Right atrium auricular region (tissue), 2 donors: ENCODE data around the gene SIT1. TPM values are rescaled to one million over a fixed set of nuclear protein-coding genes. Genes with fewer than 3 reads are reported as not detected.
A peak's percentile ranks its signal among the peaks of the same experiment; 100 is the strongest.

Experiments
- DNase-seq: peaks from one replicate; pipeline ENCODE4 v3.0.0-alpha.2; 2019; ENCODE audit warnings: low spot score
- H3K27ac ChIP-seq, 2 donors: fragments of 200-600 bp; sonication (generic); 1 replicate in 1 of 2; 2 replicates in 1 of 2; pipeline ENCODE4 v1.5.1; 2016 to 2019
- H3K27me3 ChIP-seq, 2 donors: fragments of 200-600 bp; sonication (generic); one replicate each; pipeline versions ENCODE4 v1.5.1 to v1.6.0; 2017 to 2019
- H3K36me3 ChIP-seq: fragments of 200-600 bp; sonication (generic); one replicate; pipeline ENCODE4 v1.5.1; 2016
- H3K4me1 ChIP-seq, 2 donors: fragments of 200-600 bp; sonication (generic); one replicate each; pipeline versions ENCODE4 v1.5.1 to v1.6.0; 2017 to 2019
- H3K4me3 ChIP-seq, 2 donors: fragments of 200-600 bp; sonication (generic); 1 replicate in 1 of 2; 2 replicates in 1 of 2; pipeline ENCODE4 v1.5.1; 2017 to 2019; ENCODE audit warnings: mild to moderate bottlenecking in 1 of 2, moderate library complexity in 1 of 2
- H3K9me3 ChIP-seq, 2 donors: fragments of 200-600 bp; sonication (generic); one replicate each; pipeline ENCODE4 v1.5.1; 2019
- CTCF ChIP-seq, 2 donors: fragments of 200-600 bp; sonication (generic); IDR thresholded peaks; one replicate each; pipeline ENCODE4 v1.5.1; 2019; ENCODE audit warnings: antibody characterized with exemption in 2 of 2
- total RNA-seq, 2 donors: library from RNA; depleted of rRNA; stranded (reverse); fragments of >200 nt; gene quantifications; one replicate each; pipeline ENCODE4 v1.1.0, GENCODE V29; 2016

Gene SIT1
- total RNA-seq, 2 donors from 2014 or later = 0.55 TPM; not detected in 1

GRCh38 chr9:35658137-35658967, 7.6 kb upstream of the SIT1 start, which contains the start of gene CCDC107:
CCDC107 (plus strand) TSS chr9:35658292; CDS start chr9:35658380, 88 bp downstream.
- peak; percentile 81 for DNase-seq
- Histone ChIP-seq H3K27me3 (no peaks in the 10 kb centered on the region), H3K4me1 (peaks cover 0 to 42% of the 10 kb centered on the region in 2 donors), H3K27ac (peak within 1 kb of the TSS; percentile 97 to 98), H3K9me3 (no peaks in the 10 kb centered on the region), H3K4me3 (peak within 1 kb of the TSS; percentile 85 to 89), H3K36me3 (peaks cover 15% of the 10 kb centered on the region)
- TF ChIP-seq CTCF (IDR thresholded peaks at IDR 0.05) = peak; percentile 42 to 83

- H3K9me3 ChIP-seq = no peaks in the 10 kb centered on the region
- H3K27ac ChIP-seq = peak within 1 kb of the TSS; percentile 97 to 98
- H3K36me3 ChIP-seq = peaks cover 15% of the 10 kb centered on the region
- peak; percentile 99 for DNase-seq
- H3K27me3 ChIP-seq = no peaks in the 10 kb centered on the region
- peaks cover 0 to 42% of the 10 kb centered on the region in 2 donors for H3K4me1 ChIP-seq
- peak; percentile 12 to 22 for TF ChIP-seq CTCF (IDR thresholded peaks at IDR 0.05)
- H3K4me3 ChIP-seq = peak within 1 kb of the TSS; percentile 85 to 89
Measured at GRCh38 chr9:35657546-35658136, 6.9 kb upstream of the SIT1 start, which contains the start of gene RMRP. RMRP (minus strand) TSS chr9:35658019.

GRCh38 chr9:35656831-35657545, 6.3 kb upstream of the SIT1 start:
- no peak for DNase-seq
- no peaks in the 10 kb centered on the region for H3K27me3 ChIP-seq
- peaks cover 15% of the 10 kb centered on the region for H3K36me3 ChIP-seq
- no peaks in the 10 kb centered on the region for H3K9me3 ChIP-seq
- no peak for TF ChIP-seq CTCF (IDR thresholded peaks at IDR 0.05)
- H3K27ac ChIP-seq = peak overlapping the region; percentile 97 to 98
- peaks cover 0 to 42% of the 10 kb centered on the region in 2 donors for H3K4me1 ChIP-seq
- H3K4me3 ChIP-seq = peak overlapping the region; percentile 36 to 89

- H3K4me3 ChIP-seq = no peak overlapping the region
- H3K36me3 ChIP-seq = peaks cover 15% of the 10 kb centered on the region
- no peak for DNase-seq
- no peaks in the 10 kb centered on the region for H3K27me3 ChIP-seq
- H3K4me1 ChIP-seq = peaks cover 0 to 35% of the 10 kb centered on the region in 2 donors
- no peak for TF ChIP-seq CTCF (IDR thresholded peaks at IDR 0.05)
- no peaks in the 10 kb centered on the region for H3K9me3 ChIP-seq
- H3K27ac ChIP-seq = peak overlapping the region in 1 of 2 donors; percentile 97
Measured at GRCh38 chr9:35656348-35656747, 5.6 kb upstream of the SIT1 start.

GRCh38 chr9:35653611-35654010, 2.9 kb upstream of the SIT1 start:
- H3K27me3 ChIP-seq = no peaks in the 10 kb centered on the region
- no peak for TF ChIP-seq CTCF (IDR thresholded peaks at IDR 0.05)
- no peak overlapping the region for H3K4me3 ChIP-seq
- peaks cover 0 to 9% of the 10 kb centered on the region in 2 donors for H3K4me1 ChIP-seq
- no peaks in the 10 kb centered on the region for H3K36me3 ChIP-seq
- DNase-seq = no peak
- H3K9me3 ChIP-seq = no peaks in the 10 kb centered on the region
- H3K27ac ChIP-seq = no peak overlapping the region
